Left ventricle myocardium inferior (tissue), 1 donor: ENCODE measurements around the gene FAM53A. TPM values are rescaled to one million over a fixed set of nuclear protein-coding genes. Genes with fewer than 3 reads are reported as not detected.

Source experiments
- DNase-seq: peaks from one replicate; pipeline ENCODE4 v3.0.0-alpha.2; 2020
- H3K27ac ChIP-seq: fragments of 200-600 bp; replicated peaks from 2 replicates; pipeline ENCODE4 v1.8.0; 2021
- H3K27me3 ChIP-seq: fragments of 200-600 bp; 2 replicates; pipeline ENCODE4 v1.8.0; 2021; ENCODE audit warnings: low read depth
- H3K36me3 ChIP-seq: fragments of 200-600 bp; 2 replicates; pipeline ENCODE4 v1.8.0; 2021
- H3K4me1 ChIP-seq: fragments of 200-600 bp; 2 replicates; pipeline ENCODE4 v1.8.0; 2021
- H3K4me3 ChIP-seq: fragments of 200-600 bp; 2 replicates; pipeline ENCODE4 v1.8.0; 2021; ENCODE audit warnings: mild to moderate bottlenecking, moderate library complexity
- H3K9me3 ChIP-seq: fragments of 200-600 bp; replicated peaks from 2 replicates; pipeline ENCODE4 v1.8.0; 2021
- intact Hi-C: fragments of 100-400 bp; cut with micrococcal nuclease; formaldehyde crosslinking; loops from one replicate; pipeline ENCODE4 v1.11.0; 2022
- total RNA-seq: library from RNA; stranded (reverse); fragmentation: NEBNext Ultra II Directional; extraction: Animal tissue kit (Norgen Biotek cat#: 25700); gene quantifications from one replicate; pipeline ENCODE4 v1.2.1, GENCODE V29; 2021
- TF ChIP-seq, protein P1 (sequence below): fragments of 200-600 bp; IDR thresholded peaks from 2 replicates; pipeline ENCODE4 v1.8.0; 2021; ENCODE audit warnings: antibody characterized with exemption, mild to moderate bottlenecking, borderline replicate concordance
- donor health status: DM: no; HTN: yes; CAD: no; lungs with severe emphysema.

FAM53A gene
- total RNA-seq, 1 donor from 2014 or later, result 0.71 TPM

DNA sequence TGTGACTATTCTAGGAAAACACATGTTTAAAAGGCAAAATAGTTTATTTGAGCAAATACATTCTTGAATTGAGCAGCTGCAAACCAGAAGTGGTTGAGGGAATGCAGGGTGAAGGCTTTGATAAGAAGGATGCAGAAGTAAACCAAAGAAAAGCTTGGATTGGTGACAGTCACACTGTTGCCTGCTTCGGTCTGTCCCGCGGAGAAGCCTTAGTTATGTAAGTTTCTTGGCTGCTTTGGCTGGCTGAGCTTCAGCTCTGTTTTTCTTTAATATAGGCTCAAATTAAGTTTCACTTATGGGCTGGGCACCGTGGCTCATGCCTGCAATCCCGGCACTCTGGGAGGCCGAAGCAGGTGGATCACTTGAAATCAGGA, 67.6 kb downstream of the FAM53A start:
- Histone ChIP-seq H3K27ac (peak overlapping the region; percentile 16), H3K9me3 (peaks cover 6% of the 10 kb centered on the region), H3K36me3 (no peaks in the 10 kb centered on the region), H3K4me1 (peaks cover 8% of the 10 kb centered on the region), H3K27me3 (no peaks in the 10 kb centered on the region), H3K4me3 (peak overlapping the region; percentile 25)
- DNase-seq, result no peak
- TF ChIP-seq, protein P1, sequence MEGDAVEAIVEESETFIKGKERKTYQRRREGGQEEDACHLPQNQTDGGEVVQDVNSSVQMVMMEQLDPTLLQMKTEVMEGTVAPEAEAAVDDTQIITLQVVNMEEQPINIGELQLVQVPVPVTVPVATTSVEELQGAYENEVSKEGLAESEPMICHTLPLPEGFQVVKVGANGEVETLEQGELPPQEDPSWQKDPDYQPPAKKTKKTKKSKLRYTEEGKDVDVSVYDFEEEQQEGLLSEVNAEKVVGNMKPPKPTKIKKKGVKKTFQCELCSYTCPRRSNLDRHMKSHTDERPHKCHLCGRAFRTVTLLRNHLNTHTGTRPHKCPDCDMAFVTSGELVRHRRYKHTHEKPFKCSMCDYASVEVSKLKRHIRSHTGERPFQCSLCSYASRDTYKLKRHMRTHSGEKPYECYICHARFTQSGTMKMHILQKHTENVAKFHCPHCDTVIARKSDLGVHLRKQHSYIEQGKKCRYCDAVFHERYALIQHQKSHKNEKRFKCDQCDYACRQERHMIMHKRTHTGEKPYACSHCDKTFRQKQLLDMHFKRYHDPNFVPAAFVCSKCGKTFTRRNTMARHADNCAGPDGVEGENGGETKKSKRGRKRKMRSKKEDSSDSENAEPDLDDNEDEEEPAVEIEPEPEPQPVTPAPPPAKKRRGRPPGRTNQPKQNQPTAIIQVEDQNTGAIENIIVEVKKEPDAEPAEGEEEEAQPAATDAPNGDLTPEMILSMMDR, result no peak
- intact Hi-C loops, result no loop called here

GRCh38 chr4:1615786-1616556, 68.1 kb downstream of the FAM53A start:
- Histone ChIP-seq H3K4me1 (peaks cover 8% of the 10 kb centered on the region), H3K36me3 (no peaks in the 10 kb centered on the region), H3K27ac (peak overlapping the region; percentile 16), H3K4me3 (peak overlapping the region; percentile 25), H3K9me3 (peaks cover 6% of the 10 kb centered on the region), H3K27me3 (no peaks in the 10 kb centered on the region)
- intact Hi-C loops, result no loop called here
- DNase-seq, result peak; percentile 44
- TF ChIP-seq, protein P1, result no peak

DNA sequence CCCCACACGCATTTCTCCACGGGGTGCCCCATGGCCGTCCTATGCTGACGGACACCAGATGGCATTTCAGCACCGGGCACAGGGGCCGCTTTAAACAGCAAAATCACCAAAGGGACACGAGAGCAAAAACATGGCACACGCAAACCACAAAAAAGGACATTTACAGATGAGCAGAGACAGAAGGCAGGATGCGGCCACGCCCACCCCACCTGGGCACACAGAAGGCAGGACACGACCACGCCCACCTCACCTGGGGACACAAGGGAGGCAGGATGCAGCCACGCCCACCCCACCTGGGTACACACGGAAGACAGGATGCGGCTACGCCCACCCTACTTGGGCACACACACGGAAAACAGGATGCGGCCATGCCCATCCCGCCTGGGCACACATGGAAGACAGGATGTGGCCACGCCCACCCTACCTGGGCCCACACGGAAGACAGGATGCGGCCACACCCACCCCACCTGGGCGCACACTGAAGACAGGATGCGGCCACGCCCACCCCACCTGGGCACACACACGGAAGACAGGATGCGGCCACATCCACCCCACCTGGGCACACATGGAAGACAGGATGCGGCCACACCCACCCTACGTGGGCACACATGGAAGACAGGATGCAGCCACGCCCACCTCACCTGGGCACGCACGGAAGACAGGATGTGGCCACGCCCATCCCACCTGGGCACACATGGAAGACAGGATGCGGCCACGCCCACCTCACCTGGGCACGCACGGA, 69.1 kb downstream of the FAM53A start:
- Histone ChIP-seq H3K4me3 (no peak overlapping the region), H3K36me3 (no peaks in the 10 kb centered on the region), H3K4me1 (peaks cover 8% of the 10 kb centered on the region), H3K27me3 (no peaks in the 10 kb centered on the region), H3K9me3 (peaks cover 6% of the 10 kb centered on the region), H3K27ac (no peak overlapping the region)
- DNase-seq, result no peak
- intact Hi-C loops, result no loop called here
- TF ChIP-seq, protein P1, result no peak

DNA sequence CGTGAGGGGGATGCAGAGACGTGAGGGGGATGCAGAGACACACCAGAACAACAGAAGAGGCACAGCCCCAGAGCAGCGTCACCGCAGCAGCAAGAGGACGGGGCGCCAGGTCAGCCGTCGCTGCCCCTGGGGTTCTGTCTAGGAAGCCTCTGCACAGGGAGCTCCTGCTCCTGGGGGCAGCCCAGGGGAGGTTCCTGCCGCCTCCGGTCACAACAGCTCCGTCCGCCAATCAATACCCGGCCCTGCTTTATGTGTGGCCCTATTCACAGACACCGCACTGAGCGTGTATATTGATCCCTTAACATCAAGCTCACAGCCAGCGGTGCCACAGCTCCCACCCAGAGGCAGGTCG, 69.6 kb downstream of the FAM53A start:
- intact Hi-C loops, result no loop called here
- DNase-seq, result no peak

GRCh38 chr4:1614049-1614448, 70.1 kb downstream of the FAM53A start:
- intact Hi-C loops, result no loop called here

More for the DNA sequence above, 69.6 kb downstream of the FAM53A start:
- peaks cover 8% of the 10 kb centered on the region for H3K4me1 ChIP-seq
- no peak overlapping the region for H3K27ac ChIP-seq
- H3K27me3 ChIP-seq, result no peaks in the 10 kb centered on the region
- peaks cover 6% of the 10 kb centered on the region for H3K9me3 ChIP-seq
- no peaks in the 10 kb centered on the region for H3K36me3 ChIP-seq
- no peak overlapping the region for H3K4me3 ChIP-seq
- TF ChIP-seq, protein P1, result no peak

More at GRCh38 chr4:1614049-1614448, 70.1 kb downstream of the FAM53A start:
- no peak overlapping the region for H3K4me3 ChIP-seq
- H3K27ac ChIP-seq, result no peak overlapping the region
- peaks cover 6% of the 10 kb centered on the region for H3K9me3 ChIP-seq
- H3K27me3 ChIP-seq, result no peaks in the 10 kb centered on the region
- H3K4me1 ChIP-seq, result peaks cover 8% of the 10 kb centered on the region
- no peak for DNase-seq
- TF ChIP-seq, protein P1, result no peak
- H3K36me3 ChIP-seq, result no peaks in the 10 kb centered on the region
